Esophagus squamous epithelium (tissue), 4 donors: ENCODE results near the gene KCNJ12.
"Not testable (repeated sequence)": the region's sequence is repeated elsewhere in the genome, so short reads cannot be mapped to it uniquely, and the experiment has no call there.

Experiments used
- POLR2A ChIP-seq, 4 donors: fragments of 450-650 bp; IDR thresholded peaks; one replicate each; pipeline ENCODE4 v1.6.1; 2017; ENCODE audit warnings: antibody characterized with exemption in 4 of 4, mild to moderate bottlenecking in 4 of 4, moderate library complexity in 3 of 4
- TF ChIP-seq, protein P1 (sequence below), 6 experiments: fragments of 450-650 bp in 4 of 6; fragments of 200-600 bp in 2 of 6; sonication (generic) in 2 of 6; IDR thresholded peaks; one replicate each; pipeline ENCODE4 v1.5.1; 2016 to 2019; ENCODE audit warnings: antibody characterized with exemption in 6 of 6, mild to moderate bottlenecking in 4 of 6, moderate library complexity in 4 of 6

DNA sequence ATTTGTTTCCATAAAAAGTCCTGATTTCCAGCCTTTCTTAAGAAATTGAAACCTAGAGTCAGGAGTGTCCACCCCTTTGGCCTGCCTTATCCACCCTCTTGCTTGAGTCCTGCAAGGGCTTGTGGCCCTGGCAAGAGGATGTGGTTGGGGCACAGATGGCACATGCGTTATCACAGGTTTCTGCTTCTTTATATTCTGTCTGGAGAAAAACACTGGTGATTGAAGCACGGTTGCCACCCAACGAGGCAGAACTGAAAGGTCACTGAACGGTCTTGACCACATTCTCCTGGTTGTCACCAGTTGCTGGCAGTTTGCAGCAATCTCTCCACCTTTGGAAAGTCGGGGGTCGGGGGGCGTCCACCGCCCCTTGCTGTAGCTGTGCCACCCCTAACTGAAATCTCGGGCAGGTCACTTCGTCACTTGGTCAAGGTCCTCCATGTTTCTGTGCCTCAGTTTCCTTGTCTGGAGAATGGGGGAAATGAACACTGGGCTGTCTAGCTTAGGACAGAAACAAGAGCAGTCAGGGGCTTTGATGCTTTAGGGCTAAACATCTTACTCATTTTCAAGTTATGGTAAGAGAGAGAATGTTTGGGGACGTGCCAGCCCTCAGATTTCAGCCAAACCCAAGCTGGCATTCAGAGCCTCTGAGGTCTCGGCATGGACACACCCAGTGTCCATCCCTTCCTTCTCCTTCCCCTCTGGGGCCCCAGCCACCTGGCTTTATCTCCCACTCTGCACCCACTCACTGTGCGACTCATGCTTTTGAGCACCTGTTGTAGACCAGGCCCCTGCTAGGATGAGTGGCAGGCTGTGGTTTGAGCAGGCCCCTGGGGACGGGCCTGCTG is 27.9 kb upstream of the KCNJ12 start:
- TF ChIP-seq, protein P1, sequence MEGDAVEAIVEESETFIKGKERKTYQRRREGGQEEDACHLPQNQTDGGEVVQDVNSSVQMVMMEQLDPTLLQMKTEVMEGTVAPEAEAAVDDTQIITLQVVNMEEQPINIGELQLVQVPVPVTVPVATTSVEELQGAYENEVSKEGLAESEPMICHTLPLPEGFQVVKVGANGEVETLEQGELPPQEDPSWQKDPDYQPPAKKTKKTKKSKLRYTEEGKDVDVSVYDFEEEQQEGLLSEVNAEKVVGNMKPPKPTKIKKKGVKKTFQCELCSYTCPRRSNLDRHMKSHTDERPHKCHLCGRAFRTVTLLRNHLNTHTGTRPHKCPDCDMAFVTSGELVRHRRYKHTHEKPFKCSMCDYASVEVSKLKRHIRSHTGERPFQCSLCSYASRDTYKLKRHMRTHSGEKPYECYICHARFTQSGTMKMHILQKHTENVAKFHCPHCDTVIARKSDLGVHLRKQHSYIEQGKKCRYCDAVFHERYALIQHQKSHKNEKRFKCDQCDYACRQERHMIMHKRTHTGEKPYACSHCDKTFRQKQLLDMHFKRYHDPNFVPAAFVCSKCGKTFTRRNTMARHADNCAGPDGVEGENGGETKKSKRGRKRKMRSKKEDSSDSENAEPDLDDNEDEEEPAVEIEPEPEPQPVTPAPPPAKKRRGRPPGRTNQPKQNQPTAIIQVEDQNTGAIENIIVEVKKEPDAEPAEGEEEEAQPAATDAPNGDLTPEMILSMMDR (IDR thresholded peaks at IDR 0.05), result not testable (repeated sequence)
- not testable (repeated sequence) for TF ChIP-seq POLR2A (IDR thresholded peaks at IDR 0.05)
